Amniotic stem cell (primary cell): Measurements from ENCODE around the gene CASP2.

Experiments
- DNase-seq: peaks from one replicate; lab custom pipeline; 2025; lab: John Stamatoyannopoulos, UW

The CASP2 gene

GRCh38 chr7:143337216-143337615 lies 49.1 kb downstream of the CASP2 start:
- no peak for DNase-seq

- no peak for DNase-seq
Observed at GRCh38 chr7:143341842-143342241, 53.7 kb downstream of the CASP2 start.

- no peak for DNase-seq
Observed at GRCh38 chr7:143343596-143343995, 55.4 kb downstream of the CASP2 start.

- no peak for DNase-seq
Observed at GRCh38 chr7:143345428-143345900, 57.3 kb downstream of the CASP2 start.

GRCh38 chr7:143346018-143346417 lies 57.9 kb downstream of the CASP2 start:
- no peak for DNase-seq

- no peak for DNase-seq
Observed at GRCh38 chr7:143347950-143348349, 59.8 kb downstream of the CASP2 start.

GRCh38 chr7:143351060-143351459 lies 62.9 kb downstream of the CASP2 start:
- no peak for DNase-seq

GRCh38 chr7:143351574-143351973 lies 63.4 kb downstream of the CASP2 start:
- no peak for DNase-seq

- no peak for DNase-seq
Observed at GRCh38 chr7:143352531-143353002, 64.4 kb downstream of the CASP2 start.

- DNase-seq, result no peak
Observed at GRCh38 chr7:143354376-143354775, 66.2 kb downstream of the CASP2 start.

- no peak for DNase-seq
Observed at GRCh38 chr7:143354965-143355364, 66.8 kb downstream of the CASP2 start.

- DNase-seq, result no peak
Observed at GRCh38 chr7:143355450-143356385, 67.6 kb downstream of the CASP2 start.

- no peak for DNase-seq
Observed at GRCh38 chr7:143356414-143357050, 68.4 kb downstream of the CASP2 start.
